Measurements from ENCODE around the gene TNFRSF1B.

Gene TNFRSF1B

GRCh38 chr1:12204754-12205658 is 38.2 kb downstream of the TNFRSF1B start:
- no peak overlapping the region for H3K27ac ChIP-seq
- no peak overlapping the region for H3K9ac ChIP-seq (ENCODE audit: insufficient read length)
- no peak for TF ChIP-seq EZH2 (IDR thresholded peaks at IDR 0.05)
- no peak for TF ChIP-seq FOXP2 (optimal IDR thresholded peaks at IDR 0.05; ENCODE audit: control extremely low read depth, extremely low read length, insufficient read depth)
- no peak for TF ChIP-seq POLR2AphosphoS5 (IDR thresholded peaks at IDR 0.05; ENCODE audit: borderline replicate concordance, low read depth, low read length)

GRCh38 chr1:12206238-12206637 is 39.4 kb downstream of the TNFRSF1B start:
- H3K4me3 ChIP-seq = no peak overlapping the region
- no peak for TF ChIP-seq POLR2AphosphoS5 (IDR thresholded peaks at IDR 0.05; ENCODE audit: borderline replicate concordance, low read depth, low read length)
- no peak for TF ChIP-seq EZH2 (IDR thresholded peaks at IDR 0.05)
- TF ChIP-seq FOXP2 (optimal IDR thresholded peaks at IDR 0.05; ENCODE audit: control extremely low read depth, extremely low read length, insufficient read depth) = no peak
- H3K36me3 ChIP-seq (ENCODE audit: insufficient read depth, low read length) = no peaks in the 10 kb centered on the region
- DNase-seq (ENCODE audit: low read depth, low spot score) = no peak
- no peak overlapping the region for H3K27ac ChIP-seq
- no peak overlapping the region for H3K9ac ChIP-seq (ENCODE audit: insufficient read length)
- no peaks in the 10 kb centered on the region for H3K9me3 ChIP-seq (ENCODE audit: low read depth, low read length)

More at GRCh38 chr1:12204754-12205658, 38.2 kb downstream of the TNFRSF1B start:
- no peaks in the 10 kb centered on the region for H3K36me3 ChIP-seq (ENCODE audit: insufficient read depth, low read length)
- no peak for DNase-seq (ENCODE audit: low read depth, low spot score)
- no peaks in the 10 kb centered on the region for H3K9me3 ChIP-seq (ENCODE audit: low read depth, low read length)
- H3K4me3 ChIP-seq = no peak overlapping the region

- DNase-seq (ENCODE audit: low read depth, low spot score) = no peak
Measured at GRCh38 chr1:12206792-12207424, 40.1 kb downstream of the TNFRSF1B start.

GRCh38 chr1:12208271-12208670 is 41.5 kb downstream of the TNFRSF1B start:
- H3K9ac ChIP-seq (ENCODE audit: insufficient read length) = no peak overlapping the region
- no peaks in the 10 kb centered on the region for H3K9me3 ChIP-seq (ENCODE audit: low read depth, low read length)
- no peak overlapping the region for H3K27ac ChIP-seq
- no peak for DNase-seq (ENCODE audit: low read depth, low spot score)
- no peaks in the 10 kb centered on the region for H3K36me3 ChIP-seq (ENCODE audit: insufficient read depth, low read length)
- no peak overlapping the region for H3K4me3 ChIP-seq
- TF ChIP-seq POLR2AphosphoS5 (IDR thresholded peaks at IDR 0.05; ENCODE audit: borderline replicate concordance, low read depth, low read length) = no peak
- TF ChIP-seq FOXP2 (optimal IDR thresholded peaks at IDR 0.05; ENCODE audit: control extremely low read depth, extremely low read length, insufficient read depth) = no peak
- no peak for TF ChIP-seq EZH2 (IDR thresholded peaks at IDR 0.05)

More at GRCh38 chr1:12206792-12207424, 40.1 kb downstream of the TNFRSF1B start:
- Histone ChIP-seq H3K9ac (ENCODE audit: insufficient read length) (no peak overlapping the region), H3K9me3 (ENCODE audit: low read depth, low read length) (no peaks in the 10 kb centered on the region), H3K36me3 (ENCODE audit: insufficient read depth, low read length) (no peaks in the 10 kb centered on the region), H3K4me3 (no peak overlapping the region), H3K27ac (no peak overlapping the region)
- TF ChIP-seq FOXP2 (optimal IDR thresholded peaks at IDR 0.05; ENCODE audit: control extremely low read depth, extremely low read length, insufficient read depth) (no peak), POLR2AphosphoS5 (IDR thresholded peaks at IDR 0.05; ENCODE audit: borderline replicate concordance, low read depth, low read length) (no peak), EZH2 (IDR thresholded peaks at IDR 0.05) (no peak)

GRCh38 chr1:12208764-12209494 is 42.1 kb downstream of the TNFRSF1B start:
- TF ChIP-seq EZH2 (IDR thresholded peaks at IDR 0.05) (no peak), POLR2AphosphoS5 (IDR thresholded peaks at IDR 0.05; ENCODE audit: borderline replicate concordance, low read depth, low read length) (no peak), FOXP2 (optimal IDR thresholded peaks at IDR 0.05; ENCODE audit: control extremely low read depth, extremely low read length, insufficient read depth) (no peak)
- no peak overlapping the region for H3K27ac ChIP-seq
- DNase-seq (ENCODE audit: low read depth, low spot score) = peak; percentile 26
- H3K4me3 ChIP-seq = no peak overlapping the region
- no peaks in the 10 kb centered on the region for H3K9me3 ChIP-seq (ENCODE audit: low read depth, low read length)
- H3K36me3 ChIP-seq (ENCODE audit: insufficient read depth, low read length) = no peaks in the 10 kb centered on the region
- no peak overlapping the region for H3K9ac ChIP-seq (ENCODE audit: insufficient read length)

- Histone ChIP-seq H3K4me3 (no peak overlapping the region), H3K27ac (no peak overlapping the region), H3K9ac (ENCODE audit: insufficient read length) (no peak overlapping the region), H3K9me3 (ENCODE audit: low read depth, low read length) (no peaks in the 10 kb centered on the region), H3K36me3 (ENCODE audit: insufficient read depth, low read length) (no peaks in the 10 kb centered on the region)
- TF ChIP-seq POLR2AphosphoS5 (IDR thresholded peaks at IDR 0.05; ENCODE audit: borderline replicate concordance, low read depth, low read length) (no peak), EZH2 (IDR thresholded peaks at IDR 0.05) (no peak), FOXP2 (optimal IDR thresholded peaks at IDR 0.05; ENCODE audit: control extremely low read depth, extremely low read length, insufficient read depth) (no peak)
- no peak for DNase-seq (ENCODE audit: low read depth, low spot score)
Measured at GRCh38 chr1:12209495-12209832, 42.7 kb downstream of the TNFRSF1B start.

GRCh38 chr1:12215118-12215961 is 48.5 kb downstream of the TNFRSF1B start:
- Histone ChIP-seq H3K36me3 (ENCODE audit: insufficient read depth, low read length) (no peaks in the 10 kb centered on the region), H3K9me3 (ENCODE audit: low read depth, low read length) (no peaks in the 10 kb centered on the region), H3K27ac (no peak overlapping the region), H3K9ac (ENCODE audit: insufficient read length) (no peak overlapping the region), H3K4me3 (no peak overlapping the region)
- no peak for DNase-seq (ENCODE audit: low read depth, low spot score)
- TF ChIP-seq POLR2AphosphoS5 (IDR thresholded peaks at IDR 0.05; ENCODE audit: borderline replicate concordance, low read depth, low read length) (no peak), EZH2 (IDR thresholded peaks at IDR 0.05) (no peak), FOXP2 (optimal IDR thresholded peaks at IDR 0.05; ENCODE audit: control extremely low read depth, extremely low read length, insufficient read depth) (no peak)
